ENCODE results near the gene CERT1.
"Not testable (repeated sequence)": the region's sequence is repeated elsewhere in the genome, so short reads cannot be mapped to it uniquely, and the experiment has no call there.

The CERT1 gene

GRCh38 chr5:75348241-75348640 is 163.2 kb downstream of the CERT1 start:
- no peak for DNase-seq (ENCODE audit: low read depth in 2 of 2)

- no peak for DNase-seq (ENCODE audit: low read depth in 2 of 2)
Observed at GRCh38 chr5:75342836-75343235, 168.6 kb downstream of the CERT1 start.

- DNase-seq (ENCODE audit: low read depth in 2 of 2) = no peak
Observed at GRCh38 chr5:75341934-75342333, 169.5 kb downstream of the CERT1 start.

GRCh38 chr5:75340714-75341478 is 170.5 kb downstream of the CERT1 start:
- DNase-seq (ENCODE audit: low read depth in 2 of 2) = no peak

- no peak for DNase-seq (ENCODE audit: low read depth in 2 of 2)
Observed at GRCh38 chr5:75338408-75338807, 173.0 kb downstream of the CERT1 start.

GRCh38 chr5:75337366-75338021 is 173.9 kb downstream of the CERT1 start:
- no peak for DNase-seq (ENCODE audit: low read depth in 2 of 2)

GRCh38 chr5:75336615-75337336 is 174.7 kb downstream of the CERT1 start, which contains the start of gene HMGCR:
TSS of gene HMGCR (plus strand) at chr5:75337220. CDS start at chr5:75342606, 5,386 bp downstream.
- DNase-seq (ENCODE audit: low read depth in 2 of 2) = peak; percentile 94 to 95

GRCh38 chr5:75335952-75336614 is 175.3 kb downstream of the CERT1 start:
- DNase-seq (ENCODE audit: low read depth in 2 of 2) = no peak

- no peak for DNase-seq (ENCODE audit: low read depth in 2 of 2)
Observed at GRCh38 chr5:75335486-75335885, 175.9 kb downstream of the CERT1 start.

- not testable (repeated sequence) for DNase-seq (ENCODE audit: low read depth in 2 of 2)
Observed at GRCh38 chr5:75334413-75334812, 177.0 kb downstream of the CERT1 start.

- DNase-seq (ENCODE audit: low read depth in 2 of 2) = not testable (repeated sequence)
Observed at GRCh38 chr5:75333759-75334158, 177.7 kb downstream of the CERT1 start.

GRCh38 chr5:75331095-75332090 is 180.0 kb downstream of the CERT1 start:
- DNase-seq (ENCODE audit: low read depth in 2 of 2) = no peak

- no peak for DNase-seq (ENCODE audit: low read depth in 2 of 2)
Observed at GRCh38 chr5:75330404-75330803, 181.0 kb downstream of the CERT1 start.
